AG04450 (cell line): ENCODE measurements around the gene CAMP. TPM values are rescaled to one million over a fixed set of nuclear protein-coding genes. Genes with fewer than 3 reads are reported as not detected.
A peak's percentile ranks its signal among the peaks of the same experiment; 100 is the strongest.

Experiments used
- CTCF ChIA-PET: fragments of 300-600, 350-600 bp; formaldehyde crosslinking; extraction: SDS; loops from one replicate; lab custom pipeline; 2022; ENCODE audit warnings: antibody characterized with exemption, inconsistent platforms; lab: Charles Lee
- POLR2A ChIA-PET: fragments of 350-600 bp; formaldehyde crosslinking; extraction: SDS; loops from one replicate; lab custom pipeline; 2021; ENCODE audit warnings: antibody characterized with exemption, inconsistent platforms; lab: Yijun Ruan, JAX
- DNase-seq: peaks from one replicate; pipeline ENCODE4 v3.0.0-alpha.2; 2011; ENCODE audit warnings: low read depth, low spot score
- H3K27ac ChIP-seq: one replicate; pipeline ENCODE4 v1.5.1; 2012; ENCODE audit warnings: low read depth, low read length, control low read depth
- H3K27me3 ChIP-seq: one replicate; pipeline ENCODE4 v1.6.0; 2012; ENCODE audit warnings: low read length; ENCODE audit not compliant: control insufficient read depth, insufficient read depth
- H3K4me3 ChIP-seq: 2 replicates; pipeline ENCODE4 v1.5.1; 2011; ENCODE audit warnings: mild to moderate bottlenecking, low read depth, low read length, control low read depth
- H3K9me3 ChIP-seq: 2 replicates; pipeline ENCODE4 v1.5.1; 2012; ENCODE audit warnings: low read length; ENCODE audit not compliant: control insufficient read depth, insufficient read depth
- polyA plus RNA-seq: library from polyadenylated mRNA; depleted of rRNA; stranded (reverse); fragments of >200 nt; gene quantifications from 2 replicates; pipeline ENCODE4 v1.2.3, GENCODE V29; 2011
- TF ChIP-seq, protein P1 (sequence below): IDR thresholded peaks from 2 replicates; pipeline ENCODE4 v1.5.1; 2011; ENCODE audit warnings: low read depth, low read length, control low read depth, inconsistent platforms

CAMP gene
- polyA plus RNA-seq, 1 experiment = not detected

- Histone ChIP-seq H3K4me3 (no peak overlapping the region), H3K27me3 (no peaks in the 10 kb centered on the region), H3K9me3 (no peaks in the 10 kb centered on the region; the same call in 1 of the 2 replicates), H3K27ac (no peak overlapping the region)
- TF ChIP-seq, protein P1, sequence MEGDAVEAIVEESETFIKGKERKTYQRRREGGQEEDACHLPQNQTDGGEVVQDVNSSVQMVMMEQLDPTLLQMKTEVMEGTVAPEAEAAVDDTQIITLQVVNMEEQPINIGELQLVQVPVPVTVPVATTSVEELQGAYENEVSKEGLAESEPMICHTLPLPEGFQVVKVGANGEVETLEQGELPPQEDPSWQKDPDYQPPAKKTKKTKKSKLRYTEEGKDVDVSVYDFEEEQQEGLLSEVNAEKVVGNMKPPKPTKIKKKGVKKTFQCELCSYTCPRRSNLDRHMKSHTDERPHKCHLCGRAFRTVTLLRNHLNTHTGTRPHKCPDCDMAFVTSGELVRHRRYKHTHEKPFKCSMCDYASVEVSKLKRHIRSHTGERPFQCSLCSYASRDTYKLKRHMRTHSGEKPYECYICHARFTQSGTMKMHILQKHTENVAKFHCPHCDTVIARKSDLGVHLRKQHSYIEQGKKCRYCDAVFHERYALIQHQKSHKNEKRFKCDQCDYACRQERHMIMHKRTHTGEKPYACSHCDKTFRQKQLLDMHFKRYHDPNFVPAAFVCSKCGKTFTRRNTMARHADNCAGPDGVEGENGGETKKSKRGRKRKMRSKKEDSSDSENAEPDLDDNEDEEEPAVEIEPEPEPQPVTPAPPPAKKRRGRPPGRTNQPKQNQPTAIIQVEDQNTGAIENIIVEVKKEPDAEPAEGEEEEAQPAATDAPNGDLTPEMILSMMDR = no peak
- ChIA-PET POLR2A (no interaction called here), CTCF (interaction anchor here (0.8 to 1.2 kb wide), 3 partner anchors 10 to 25 kb away, joined by 3 to 5 read pairs (median 3); no protein-coding TSS in a partner anchor)
- DNase-seq = no peak
Observed at GRCh38 chr3:48184299-48184698, 39.0 kb upstream of the CAMP start.

DNA sequence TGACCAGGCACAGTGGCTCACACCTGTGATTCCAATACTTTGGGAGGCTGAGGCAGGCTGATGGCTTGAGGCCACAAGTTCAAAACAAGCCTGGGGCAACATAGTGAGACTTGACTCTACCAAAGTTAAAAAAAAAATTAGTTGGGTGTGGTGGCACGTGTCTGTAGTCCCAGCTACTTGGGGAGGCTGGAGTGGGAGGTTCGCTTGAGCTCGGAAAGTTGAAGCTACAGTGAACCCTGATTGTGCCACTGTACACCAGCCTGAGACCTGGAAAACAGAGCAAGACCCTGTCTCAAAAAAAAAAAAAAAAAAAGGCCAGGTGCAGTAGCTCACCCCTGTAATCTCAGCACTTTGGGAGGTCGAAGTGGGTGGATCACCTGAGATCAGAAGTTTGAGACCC is 38.2 kb upstream of the CAMP start:
- no peak for DNase-seq
- Histone ChIP-seq H3K4me3 (no peak overlapping the region), H3K9me3 (no peaks in the 10 kb centered on the region; the same call in 1 of the 2 replicates), H3K27ac (no peak overlapping the region), H3K27me3 (no peaks in the 10 kb centered on the region)
- ChIA-PET CTCF (no interaction called here), POLR2A (no interaction called here)
- TF ChIP-seq, protein P1 = no peak

DNA sequence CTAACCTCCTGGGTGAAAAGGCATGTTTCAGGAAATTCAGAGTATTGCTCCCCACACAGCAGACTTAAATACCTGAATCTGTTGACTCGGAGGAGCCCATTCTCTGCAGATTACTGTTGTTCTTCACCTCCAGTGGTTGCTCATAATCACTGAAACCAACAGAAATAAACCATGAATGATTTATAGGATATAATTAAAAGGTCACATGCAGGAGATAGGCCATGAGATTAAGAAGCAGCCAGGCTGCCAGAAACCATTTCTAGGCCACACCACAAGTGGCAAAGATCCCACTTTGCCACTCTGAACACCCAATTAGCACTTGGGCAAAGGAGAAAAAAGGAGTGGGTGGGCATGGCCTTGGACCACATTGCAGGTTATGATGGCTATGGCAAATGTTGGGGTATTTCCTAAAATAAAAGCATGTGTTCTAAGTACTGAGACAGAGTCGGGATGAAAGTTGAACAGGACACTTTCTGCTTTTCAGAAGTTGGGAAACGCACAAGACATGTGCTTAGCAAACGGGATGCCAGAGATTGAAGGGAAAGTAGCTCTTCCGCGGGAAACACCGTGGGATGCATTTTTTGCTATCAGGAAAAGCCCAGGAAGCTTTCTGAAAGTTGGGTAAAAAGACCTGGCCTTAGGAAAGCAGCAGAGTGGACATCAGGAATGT is 36.5 kb upstream of the CAMP start:
- ChIA-PET POLR2A (interaction anchor here (0.8 kb wide), 1 partner anchor 55 kb away, joined by 5 read pairs; no protein-coding TSS in a partner anchor), CTCF (interaction anchor here (3.0 kb wide), 1 partner anchor 249 kb away, joined by 24 read pairs; no protein-coding TSS in a partner anchor)
- Histone ChIP-seq H3K27me3 (no peaks in the 10 kb centered on the region), H3K27ac (peak overlapping the region; percentile 21), H3K4me3 (peak overlapping the region; percentile 85), H3K9me3 (no peaks in the 10 kb centered on the region; the same call in 1 of the 2 replicates)
- TF ChIP-seq, protein P1 = no peak
- no peak for DNase-seq

- peak overlapping the region; percentile 21 for H3K27ac ChIP-seq
- TF ChIP-seq, protein P1 = no peak
- DNase-seq = no peak
- no peaks in the 10 kb centered on the region; the same call in 1 of the 2 replicates for H3K9me3 ChIP-seq
- H3K27me3 ChIP-seq = no peaks in the 10 kb centered on the region
- ChIA-PET CTCF (interaction anchor here (3.0 kb wide), 1 partner anchor 249 kb away, joined by 24 read pairs; no protein-coding TSS in a partner anchor), POLR2A (interaction anchor here (0.8 to 1.1 kb wide), 2 partner anchors 55 to 362 kb away, joined by 3 to 5 read pairs; no protein-coding TSS in a partner anchor)
- H3K4me3 ChIP-seq = peak overlapping the region; percentile 85
Observed at GRCh38 chr3:48187301-48187578, 36.1 kb upstream of the CAMP start.
